ENCODE data around the gene B4GALNT1.
A peak's percentile ranks its signal among the peaks of the same experiment; 100 is the strongest.

B4GALNT1 gene

DNA sequence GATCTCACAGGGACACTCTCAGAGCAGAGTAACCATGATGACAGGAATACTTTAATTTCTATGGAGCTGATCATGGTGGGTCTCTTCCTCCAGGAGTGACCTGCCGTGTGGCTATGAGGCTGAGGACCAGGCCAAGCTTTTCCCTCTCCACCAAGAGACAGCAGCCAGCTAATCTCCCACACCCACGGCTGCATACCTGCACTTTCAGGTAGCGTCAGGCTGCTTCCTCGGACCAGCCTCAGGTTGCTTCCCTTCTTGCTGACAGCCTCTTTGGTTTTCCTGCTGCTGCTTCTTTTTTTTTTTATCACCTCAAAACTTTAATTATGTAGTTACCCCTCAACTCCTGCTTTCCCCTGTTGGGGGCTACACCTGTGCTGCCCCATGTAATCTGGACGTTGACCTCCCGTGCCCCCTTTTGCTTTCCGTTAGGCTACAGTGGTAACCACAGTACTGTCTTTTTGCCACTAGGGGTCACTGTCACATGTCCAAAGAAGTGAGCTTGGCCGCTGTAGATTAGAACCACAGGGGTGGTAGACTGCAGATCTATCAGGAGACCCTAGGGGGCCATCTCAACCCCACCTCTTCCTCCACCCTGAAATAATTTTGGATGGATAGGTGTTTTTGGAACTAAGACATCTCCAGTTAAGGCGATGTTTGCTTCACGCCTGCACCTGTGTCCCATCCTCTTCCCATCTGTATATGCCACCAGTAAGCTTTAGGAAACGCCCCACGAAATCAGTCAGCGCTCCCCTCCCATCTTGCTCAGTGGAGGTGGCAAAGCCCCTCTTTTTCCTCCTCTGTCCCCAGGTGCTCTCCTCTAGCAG, 49.8 kb downstream of the B4GALNT1 start:
- peak; percentile 83 to 87 for DNase-seq

DNA sequence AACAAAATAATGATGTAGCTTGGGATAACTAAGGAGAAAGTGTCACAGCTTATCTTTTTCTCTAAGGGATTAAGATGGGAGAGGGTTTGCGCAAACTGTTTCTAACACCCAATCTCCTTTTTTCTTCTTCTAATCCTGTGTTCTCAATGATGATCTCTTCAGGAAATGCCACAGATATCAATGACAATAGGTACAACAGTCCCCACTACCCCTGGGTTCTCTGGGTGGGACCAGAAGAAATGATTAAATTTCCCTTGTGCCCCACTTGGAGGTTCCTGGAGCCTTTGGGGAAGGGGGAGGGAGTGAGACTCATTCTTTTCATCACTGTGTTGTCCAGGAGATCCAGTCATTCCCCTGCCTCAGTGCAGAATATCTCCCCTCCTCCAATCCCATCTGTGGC, 50.6 kb downstream of the B4GALNT1 start:
- no peak for DNase-seq

DNA sequence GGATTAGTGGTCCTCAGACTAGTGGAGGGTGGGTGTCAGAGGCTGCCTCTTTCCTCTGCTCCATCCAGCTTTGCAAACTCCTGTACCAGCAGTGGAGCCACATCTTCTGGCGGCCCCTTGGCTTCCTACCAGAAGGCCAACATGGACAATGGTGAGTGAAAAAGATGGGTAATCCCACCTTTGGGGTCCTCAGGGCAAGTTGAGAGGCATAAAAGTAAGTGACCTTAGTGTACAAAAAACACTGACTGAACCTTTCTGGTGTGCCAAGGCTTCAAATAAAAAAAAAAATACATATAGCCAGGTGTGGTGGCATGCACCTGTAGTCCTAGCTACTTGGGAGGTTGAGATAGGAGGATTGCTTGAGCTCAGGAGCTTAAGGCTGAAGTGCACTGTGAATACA, 51.2 kb downstream of the B4GALNT1 start:
- DNase-seq, result no peak

DNA sequence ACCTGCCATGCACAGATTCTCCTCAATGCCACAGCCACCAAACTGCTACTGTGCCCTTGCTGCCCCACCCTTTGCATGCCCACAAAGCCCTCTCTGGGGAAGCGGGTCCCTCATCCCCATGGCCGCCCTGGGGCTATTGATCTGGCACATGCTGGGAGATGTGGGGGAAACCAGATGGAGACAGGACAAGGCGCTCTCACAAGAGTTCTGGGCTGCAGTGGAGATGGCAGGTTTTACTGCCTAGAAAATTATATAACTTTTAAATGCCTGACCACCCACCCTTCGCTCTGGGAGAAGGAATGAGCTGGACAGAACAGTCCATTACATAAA, 52.6 kb downstream of the B4GALNT1 start:
- DNase-seq, result no peak

DNA sequence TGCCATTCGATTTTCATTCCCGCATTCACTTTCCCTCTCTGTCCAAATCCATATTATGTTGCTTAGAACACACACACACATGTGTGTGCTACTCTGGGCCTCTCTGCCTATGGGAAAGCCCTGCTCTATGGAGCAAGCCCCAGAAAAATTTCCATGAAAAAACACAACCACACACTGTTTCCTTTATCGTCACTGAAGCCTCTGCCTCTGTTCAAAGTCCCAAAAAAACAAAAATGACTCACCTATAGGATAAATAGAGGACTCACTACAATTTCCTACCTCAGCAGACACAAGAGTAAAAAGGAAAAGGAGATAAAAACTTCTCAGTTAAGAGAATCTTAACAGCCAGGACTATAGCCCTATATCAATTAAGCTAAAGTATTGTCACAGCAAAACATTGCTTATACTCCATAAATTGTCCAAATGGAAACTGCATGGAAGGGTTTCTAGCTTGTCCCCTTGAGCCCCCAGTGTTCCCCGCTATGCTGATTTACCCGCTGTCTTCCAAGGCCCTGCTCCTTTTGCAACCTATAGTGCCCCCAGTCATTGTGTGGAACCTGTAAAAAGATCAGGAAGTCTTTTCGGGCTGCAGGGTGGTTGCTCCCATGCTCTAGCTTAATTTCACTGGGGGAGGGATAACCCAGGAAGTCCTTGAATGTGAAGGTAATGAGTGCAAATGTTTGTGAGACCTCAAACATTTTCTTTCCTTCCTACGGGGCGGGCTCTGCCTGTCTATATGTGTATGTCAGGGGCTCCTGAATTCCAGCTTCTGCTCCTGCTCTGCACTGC, 53.1 kb downstream of the B4GALNT1 start:
- DNase-seq, result no peak

DNA sequence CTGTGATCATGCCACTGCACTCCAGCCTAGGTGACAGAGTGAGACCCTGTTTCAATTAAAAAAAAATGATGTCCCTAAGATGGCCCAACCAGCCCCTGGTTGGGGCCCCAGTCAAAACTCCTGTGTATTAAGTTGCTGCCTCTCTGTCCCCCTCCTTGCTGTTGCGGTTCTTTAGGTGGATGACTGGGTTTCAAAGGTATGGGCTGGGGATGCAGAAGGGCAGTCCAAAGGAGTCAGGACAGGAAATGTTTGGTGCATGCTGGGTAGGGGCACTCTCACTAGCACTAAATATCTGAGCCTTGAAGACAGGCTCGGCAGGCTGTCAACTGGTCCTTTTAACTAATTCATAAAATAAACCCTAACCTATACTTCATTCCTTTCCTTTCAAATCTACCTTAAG, 54.0 kb downstream of the B4GALNT1 start:
- no peak for DNase-seq

DNA sequence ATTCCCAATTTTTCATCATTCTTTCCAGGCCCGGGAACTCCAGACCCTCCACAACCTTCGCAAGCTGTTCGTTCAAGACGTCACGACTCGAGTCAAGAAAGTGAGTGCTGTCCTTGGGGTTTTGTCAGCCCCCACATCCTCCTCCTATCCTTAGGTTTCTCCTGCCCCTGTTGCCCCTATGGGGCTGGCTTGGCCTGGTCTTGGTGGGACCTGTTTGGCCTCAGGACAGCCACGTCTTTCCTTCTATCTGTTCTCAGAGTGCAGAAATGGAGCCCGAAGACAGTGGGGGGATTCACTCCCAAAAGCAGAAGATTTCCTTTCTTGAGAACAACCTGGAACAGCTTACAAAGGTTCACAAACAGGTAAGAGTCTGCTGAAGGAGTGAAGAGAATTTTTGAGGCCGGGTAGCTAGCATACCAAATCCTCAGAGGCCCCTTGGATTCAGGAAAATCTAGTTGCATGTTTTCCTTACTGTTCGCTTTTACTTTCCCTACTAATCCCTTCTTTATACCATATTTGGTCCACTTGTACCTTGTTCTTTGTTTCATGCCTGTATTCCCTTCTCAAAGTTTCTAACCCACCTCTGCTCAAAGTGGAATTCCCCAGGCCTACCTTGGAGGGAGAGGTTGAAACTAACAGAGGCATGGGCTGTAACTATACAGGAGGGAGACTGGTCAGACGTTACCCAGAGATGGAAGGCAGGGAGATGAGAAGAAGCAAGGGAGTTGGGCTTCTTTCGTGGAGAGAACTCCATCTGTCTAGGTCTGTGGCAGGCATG, 54.8 kb downstream of the B4GALNT1 start:
- no peak for DNase-seq

DNA sequence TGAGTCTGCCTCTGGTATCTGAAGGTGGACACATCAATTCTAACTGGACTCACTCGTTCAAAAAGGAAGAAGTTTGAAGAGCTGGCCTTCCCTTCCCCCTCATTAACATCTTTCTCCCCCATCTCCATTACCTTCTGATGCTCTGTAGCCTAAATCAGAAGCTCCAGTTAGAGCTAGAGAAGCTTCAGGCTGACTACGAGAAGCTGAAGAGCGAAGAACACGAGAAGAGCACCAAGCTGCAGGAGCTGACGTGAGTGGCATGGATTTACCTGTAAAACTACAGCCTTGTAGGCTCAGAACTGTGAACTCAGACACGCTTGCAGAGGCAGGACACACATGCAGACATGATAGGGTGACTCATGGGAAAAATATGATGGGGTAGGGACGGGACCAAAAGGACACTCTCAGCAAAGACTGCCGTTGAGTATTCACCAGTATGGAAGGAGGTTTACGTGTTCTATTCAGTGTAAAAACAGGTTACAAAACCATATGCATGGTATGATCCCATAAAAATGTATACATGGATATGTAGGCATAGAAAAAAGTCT, 56.3 kb downstream of the B4GALNT1 start:
- DNase-seq, result no peak
